Measurements from ENCODE around the gene VAMP2.

The VAMP2 gene

DNA sequence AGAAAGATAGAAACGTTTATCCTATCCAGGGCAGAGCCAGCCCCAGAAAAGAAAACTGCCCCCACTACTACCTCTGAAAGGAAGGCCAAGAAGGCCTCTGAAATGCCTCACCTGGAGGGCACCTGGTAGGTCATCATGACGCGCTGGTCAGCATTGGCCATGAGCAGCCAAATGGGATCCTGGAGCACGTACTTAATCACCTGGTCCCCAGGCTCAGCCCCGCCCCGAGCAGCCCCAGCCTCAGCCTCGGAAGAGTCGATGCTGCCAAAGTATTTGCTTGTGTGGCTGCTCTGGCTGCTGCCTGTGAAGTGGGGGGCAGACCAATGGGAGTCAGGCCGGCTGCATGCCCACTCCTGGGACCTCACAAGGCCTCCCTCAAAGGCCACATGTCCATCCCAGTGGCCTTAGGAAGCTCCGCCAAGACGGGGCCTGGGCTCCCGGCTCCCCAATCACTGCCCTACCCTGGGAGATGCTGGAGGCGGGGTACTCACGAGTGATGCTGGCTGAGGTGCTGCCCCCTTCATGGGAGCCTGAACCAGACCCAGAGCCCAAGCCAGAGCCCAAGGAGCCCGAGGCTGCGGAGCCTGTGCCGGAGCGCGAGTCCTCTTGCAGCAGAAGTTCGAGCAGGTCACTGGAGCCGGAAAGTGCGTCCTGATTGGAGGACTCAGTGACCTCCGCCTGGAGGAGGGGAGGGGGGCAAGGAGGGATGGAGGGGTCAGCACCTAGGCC, 20.4 kb downstream of the VAMP2 start:
- Histone ChIP-seq H3K4me1 (ENCODE audit: insufficient read depth, low read length, severe bottlenecking) (peaks cover 6% of the 10 kb centered on the region), H3K4me3 (ENCODE audit: low read depth, low read length, poor library complexity, severe bottlenecking) (no peak overlapping the region), H3K27ac (ENCODE audit: low read depth, low read length, poor library complexity, severe bottlenecking) (no peak overlapping the region), H4K20me1 (ENCODE audit: insufficient read depth, low read length) (no peaks in the 10 kb centered on the region), H2AFZ (ENCODE audit: low read length) (no peak overlapping the region), H3K79me2 (ENCODE audit: insufficient read depth, low read length) (no peaks in the 10 kb centered on the region), H3K27me3 (ENCODE audit: insufficient read depth, low read length) (no peaks in the 10 kb centered on the region), H3K9me2 (ENCODE audit: low read depth, low read length) (no peaks in the 10 kb centered on the region), H3K4me2 (ENCODE audit: low read length) (no peak overlapping the region), H3K9ac (ENCODE audit: low read length) (no peak overlapping the region), H3K36me3 (ENCODE audit: insufficient read depth, low read length) (peaks cover 37% of the 10 kb centered on the region), H3F3A (ENCODE audit: insufficient read depth, low read length) (no peaks in the 10 kb centered on the region), H3K9me3 (ENCODE audit: low read length) (no peaks in the 10 kb centered on the region)
- TF ChIP-seq EZH2 (IDR thresholded peaks at IDR 0.05; ENCODE audit: borderline replicate concordance, low read length): no peak
- TF ChIP-seq, protein P1, sequence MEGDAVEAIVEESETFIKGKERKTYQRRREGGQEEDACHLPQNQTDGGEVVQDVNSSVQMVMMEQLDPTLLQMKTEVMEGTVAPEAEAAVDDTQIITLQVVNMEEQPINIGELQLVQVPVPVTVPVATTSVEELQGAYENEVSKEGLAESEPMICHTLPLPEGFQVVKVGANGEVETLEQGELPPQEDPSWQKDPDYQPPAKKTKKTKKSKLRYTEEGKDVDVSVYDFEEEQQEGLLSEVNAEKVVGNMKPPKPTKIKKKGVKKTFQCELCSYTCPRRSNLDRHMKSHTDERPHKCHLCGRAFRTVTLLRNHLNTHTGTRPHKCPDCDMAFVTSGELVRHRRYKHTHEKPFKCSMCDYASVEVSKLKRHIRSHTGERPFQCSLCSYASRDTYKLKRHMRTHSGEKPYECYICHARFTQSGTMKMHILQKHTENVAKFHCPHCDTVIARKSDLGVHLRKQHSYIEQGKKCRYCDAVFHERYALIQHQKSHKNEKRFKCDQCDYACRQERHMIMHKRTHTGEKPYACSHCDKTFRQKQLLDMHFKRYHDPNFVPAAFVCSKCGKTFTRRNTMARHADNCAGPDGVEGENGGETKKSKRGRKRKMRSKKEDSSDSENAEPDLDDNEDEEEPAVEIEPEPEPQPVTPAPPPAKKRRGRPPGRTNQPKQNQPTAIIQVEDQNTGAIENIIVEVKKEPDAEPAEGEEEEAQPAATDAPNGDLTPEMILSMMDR (IDR thresholded peaks at IDR 0.05; ENCODE audit: low read length): no peak

GRCh38 chr17:8141741-8142140, 21.0 kb downstream of the VAMP2 start:
- H3K27me3 ChIP-seq (ENCODE audit: insufficient read depth, low read length): no peaks in the 10 kb centered on the region
- no peaks in the 10 kb centered on the region for H3F3A ChIP-seq (ENCODE audit: insufficient read depth, low read length)
- H3K27ac ChIP-seq (ENCODE audit: low read depth, low read length, poor library complexity, severe bottlenecking): no peak overlapping the region
- no peaks in the 10 kb centered on the region for H3K9me3 ChIP-seq (ENCODE audit: low read length)
- no peaks in the 10 kb centered on the region for H3K79me2 ChIP-seq (ENCODE audit: insufficient read depth, low read length)
- no peak for TF ChIP-seq EZH2 (IDR thresholded peaks at IDR 0.05; ENCODE audit: borderline replicate concordance, low read length)
- TF ChIP-seq, protein P1 (IDR thresholded peaks at IDR 0.05; ENCODE audit: low read length): no peak
- H3K9me2 ChIP-seq (ENCODE audit: low read depth, low read length): no peaks in the 10 kb centered on the region
- H4K20me1 ChIP-seq (ENCODE audit: insufficient read depth, low read length): no peaks in the 10 kb centered on the region
- H2AFZ ChIP-seq (ENCODE audit: low read length): no peak overlapping the region
- no peak overlapping the region for H3K4me3 ChIP-seq (ENCODE audit: low read depth, low read length, poor library complexity, severe bottlenecking)
- H3K4me2 ChIP-seq (ENCODE audit: low read length): no peak overlapping the region
- H3K36me3 ChIP-seq (ENCODE audit: insufficient read depth, low read length): peaks cover 32% of the 10 kb centered on the region; the same call in 1 of the 2 replicates
- H3K9ac ChIP-seq (ENCODE audit: low read length): no peak overlapping the region
- peaks cover 6% of the 10 kb centered on the region for H3K4me1 ChIP-seq (ENCODE audit: insufficient read depth, low read length, severe bottlenecking)

GRCh38 chr17:8141045-8141444, 21.7 kb downstream of the VAMP2 start:
- Histone ChIP-seq H3K4me2 (ENCODE audit: low read length) (no peak overlapping the region), H3K4me1 (ENCODE audit: insufficient read depth, low read length, severe bottlenecking) (peaks cover 6% of the 10 kb centered on the region), H4K20me1 (ENCODE audit: insufficient read depth, low read length) (no peaks in the 10 kb centered on the region), H3F3A (ENCODE audit: insufficient read depth, low read length) (no peaks in the 10 kb centered on the region), H2AFZ (ENCODE audit: low read length) (no peak overlapping the region), H3K4me3 (ENCODE audit: low read depth, low read length, poor library complexity, severe bottlenecking) (no peak overlapping the region), H3K27ac (ENCODE audit: low read depth, low read length, poor library complexity, severe bottlenecking) (no peak overlapping the region), H3K27me3 (ENCODE audit: insufficient read depth, low read length) (no peaks in the 10 kb centered on the region), H3K9me2 (ENCODE audit: low read depth, low read length) (no peaks in the 10 kb centered on the region), H3K9me3 (ENCODE audit: low read length) (no peaks in the 10 kb centered on the region), H3K79me2 (ENCODE audit: insufficient read depth, low read length) (no peaks in the 10 kb centered on the region), H3K9ac (ENCODE audit: low read length) (no peak overlapping the region), H3K36me3 (ENCODE audit: insufficient read depth, low read length) (peaks cover 25% of the 10 kb centered on the region; the same call in 1 of the 2 replicates)
- TF ChIP-seq EZH2 (IDR thresholded peaks at IDR 0.05; ENCODE audit: borderline replicate concordance, low read length): no peak
- TF ChIP-seq, protein P1 (IDR thresholded peaks at IDR 0.05; ENCODE audit: low read length): no peak
